ENCODE data around the gene IKBKE.

IKBKE gene

GRCh38 chr1:206495011-206495461, 24.8 kb downstream of the IKBKE start:
- no peak overlapping the region for H3K27ac ChIP-seq
- TF ChIP-seq, protein P1, sequence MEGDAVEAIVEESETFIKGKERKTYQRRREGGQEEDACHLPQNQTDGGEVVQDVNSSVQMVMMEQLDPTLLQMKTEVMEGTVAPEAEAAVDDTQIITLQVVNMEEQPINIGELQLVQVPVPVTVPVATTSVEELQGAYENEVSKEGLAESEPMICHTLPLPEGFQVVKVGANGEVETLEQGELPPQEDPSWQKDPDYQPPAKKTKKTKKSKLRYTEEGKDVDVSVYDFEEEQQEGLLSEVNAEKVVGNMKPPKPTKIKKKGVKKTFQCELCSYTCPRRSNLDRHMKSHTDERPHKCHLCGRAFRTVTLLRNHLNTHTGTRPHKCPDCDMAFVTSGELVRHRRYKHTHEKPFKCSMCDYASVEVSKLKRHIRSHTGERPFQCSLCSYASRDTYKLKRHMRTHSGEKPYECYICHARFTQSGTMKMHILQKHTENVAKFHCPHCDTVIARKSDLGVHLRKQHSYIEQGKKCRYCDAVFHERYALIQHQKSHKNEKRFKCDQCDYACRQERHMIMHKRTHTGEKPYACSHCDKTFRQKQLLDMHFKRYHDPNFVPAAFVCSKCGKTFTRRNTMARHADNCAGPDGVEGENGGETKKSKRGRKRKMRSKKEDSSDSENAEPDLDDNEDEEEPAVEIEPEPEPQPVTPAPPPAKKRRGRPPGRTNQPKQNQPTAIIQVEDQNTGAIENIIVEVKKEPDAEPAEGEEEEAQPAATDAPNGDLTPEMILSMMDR (IDR thresholded peaks at IDR 0.05) = no peak
- TF ChIP-seq ZFX (IDR thresholded peaks at IDR 0.05; ENCODE audit: borderline replicate concordance) = no peak

DNA sequence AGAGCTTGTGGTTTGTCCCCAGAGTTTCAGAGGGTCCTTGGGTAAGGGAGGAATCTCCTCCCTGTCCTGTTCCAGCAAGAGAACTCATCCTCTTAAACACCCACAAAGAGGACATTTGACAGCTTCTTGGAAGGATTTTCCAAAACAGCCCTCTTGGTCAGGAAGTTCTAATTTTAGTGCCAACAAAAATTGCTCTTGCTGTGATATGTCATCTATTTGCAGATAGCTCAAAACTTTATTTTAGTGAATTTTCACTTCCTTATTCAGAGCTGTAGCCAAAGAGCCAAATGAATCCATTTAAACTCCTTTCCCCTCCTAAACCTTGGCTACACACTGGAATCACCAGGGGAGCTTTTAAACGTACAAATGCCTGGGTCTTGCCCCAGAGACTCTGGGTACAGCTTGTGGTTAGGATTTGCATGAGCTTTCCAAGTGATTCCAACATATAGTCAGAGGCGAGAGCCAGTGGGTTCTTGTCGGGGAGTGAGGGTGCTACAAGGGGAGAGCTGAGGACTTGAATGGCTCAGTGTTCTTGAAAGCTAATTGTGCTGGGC, 25.3 kb downstream of the IKBKE start:
- no peak overlapping the region for H3K27ac ChIP-seq
- TF ChIP-seq ZFX (IDR thresholded peaks at IDR 0.05; ENCODE audit: borderline replicate concordance) = no peak
- TF ChIP-seq, protein P1 (IDR thresholded peaks at IDR 0.05) = no peak

DNA sequence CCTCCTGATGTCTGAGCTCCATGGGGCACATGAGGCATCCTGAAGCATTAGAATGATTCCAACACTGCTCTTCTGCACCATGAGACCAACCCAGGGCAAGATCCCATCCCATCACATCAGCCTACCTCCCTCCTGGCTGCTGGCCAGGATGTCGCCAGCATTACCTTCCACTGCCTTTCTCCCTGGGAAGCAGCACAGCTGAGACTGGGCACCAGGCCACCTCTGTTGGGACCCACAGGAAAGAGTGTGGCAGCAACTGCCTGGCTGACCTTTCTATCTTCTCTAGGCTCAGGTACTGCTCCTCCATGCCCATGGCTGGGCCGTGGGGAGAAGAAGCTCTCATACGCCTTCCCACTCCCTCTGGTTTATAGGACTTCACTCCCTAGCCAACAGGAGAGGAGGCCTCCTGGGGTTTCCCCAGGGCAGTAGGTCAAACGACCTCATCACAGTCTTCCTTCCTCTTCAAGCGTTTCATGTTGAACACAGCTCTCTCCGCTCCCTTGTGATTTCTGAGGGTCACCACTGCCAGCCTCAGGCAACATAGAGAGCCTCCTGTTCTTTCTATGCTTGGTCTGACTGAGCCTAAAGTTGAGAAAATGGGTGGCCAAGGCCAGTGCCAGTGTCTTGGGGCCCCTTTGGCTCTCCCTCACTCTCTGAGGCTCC, 26.0 kb downstream of the IKBKE start:
- no peak overlapping the region for H3K27ac ChIP-seq
- TF ChIP-seq, protein P1 (IDR thresholded peaks at IDR 0.05) = no peak
- no peak for TF ChIP-seq ZFX (IDR thresholded peaks at IDR 0.05; ENCODE audit: borderline replicate concordance)

DNA sequence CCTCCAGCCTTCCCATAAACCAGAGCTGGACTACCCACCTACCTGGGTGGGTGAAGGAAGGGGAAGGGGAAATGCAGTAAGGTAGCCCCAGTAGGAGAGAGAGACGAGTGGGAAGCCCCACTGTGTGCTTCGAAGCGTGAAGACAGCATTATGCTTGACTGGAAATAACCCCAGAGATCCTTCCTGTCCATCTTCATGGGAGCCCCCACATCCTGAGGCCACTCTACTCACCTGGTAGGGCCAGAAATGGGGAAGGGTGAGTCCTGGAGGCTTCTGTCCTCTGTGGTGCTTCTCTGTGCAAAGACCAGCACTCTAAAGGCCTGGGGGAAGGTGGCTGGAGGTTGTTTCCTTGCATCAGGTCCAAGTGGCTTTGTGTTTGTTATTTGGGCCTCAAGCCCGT, 27.1 kb downstream of the IKBKE start:
- no peak for TF ChIP-seq ZFX (IDR thresholded peaks at IDR 0.05; ENCODE audit: borderline replicate concordance)
- TF ChIP-seq, protein P1 (IDR thresholded peaks at IDR 0.05) = no peak
- H3K27ac ChIP-seq = no peak overlapping the region

GRCh38 chr1:206497774-206498173, 27.5 kb downstream of the IKBKE start:
- TF ChIP-seq, protein P1 (IDR thresholded peaks at IDR 0.05) = no peak
- TF ChIP-seq ZFX (IDR thresholded peaks at IDR 0.05; ENCODE audit: borderline replicate concordance) = no peak

GRCh38 chr1:206498685-206499084, 28.4 kb downstream of the IKBKE start:
- no peak overlapping the region for H3K27ac ChIP-seq
- TF ChIP-seq, protein P1 (IDR thresholded peaks at IDR 0.05) = no peak
- no peak for TF ChIP-seq ZFX (IDR thresholded peaks at IDR 0.05; ENCODE audit: borderline replicate concordance)

More at GRCh38 chr1:206497774-206498173, 27.5 kb downstream of the IKBKE start:
- H3K27ac ChIP-seq = no peak overlapping the region

DNA sequence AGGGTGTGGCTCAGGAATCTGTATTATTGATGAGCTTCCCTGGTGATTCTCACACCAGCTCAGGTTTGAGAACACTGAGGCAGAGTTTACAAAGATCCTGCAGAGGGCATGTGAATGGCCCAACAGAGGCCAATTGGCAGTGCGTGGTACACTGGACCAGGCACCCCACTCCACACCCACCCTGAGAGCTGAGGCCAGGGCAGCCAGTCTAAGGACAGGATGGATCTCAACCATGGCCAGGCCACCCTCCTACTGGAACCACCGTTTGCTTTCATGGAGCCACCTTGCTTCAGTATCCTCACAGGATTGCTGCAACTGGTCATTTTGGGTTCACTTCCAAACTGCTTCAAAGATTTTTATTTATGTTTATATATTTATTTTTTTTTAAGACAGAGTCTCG, 29.8 kb downstream of the IKBKE start:
- no peak overlapping the region for H3K27ac ChIP-seq
- TF ChIP-seq, protein P1 (IDR thresholded peaks at IDR 0.05) = no peak
- no peak for TF ChIP-seq ZFX (IDR thresholded peaks at IDR 0.05; ENCODE audit: borderline replicate concordance)

Data from 22Rv1 (cell line).